Endothelial cell of umbilical vein (primary cell): ENCODE data around the gene ARID1B. TPM values are rescaled to one million over a fixed set of nuclear protein-coding genes. Genes with fewer than 3 reads are reported as not detected.

ENCODE experiments used
- BruUV-seq: library from RNA; stranded (reverse); fragments of 400-500 nt; replicated peaks from 2 replicates; lab custom pipeline; 2021; lab: Mats Ljungman, UMichigan
- CTCF ChIA-PET: fragments of 300-600, 350-600 bp; sonication (Branson Sonifier 250); formaldehyde crosslinking; loops from one replicate; lab custom pipeline; 2021; ENCODE audit warnings: antibody characterized with exemption, inconsistent platforms; lab: Charles Lee
- POLR2A ChIA-PET: fragments of 300-600, 350-600 bp; sonication (Branson Sonifier 250); formaldehyde crosslinking; loops from one replicate; lab custom pipeline; 2021; ENCODE audit warnings: antibody characterized with exemption, inconsistent platforms; lab: Charles Lee
- DNase-seq: peaks from one replicate; pipeline ENCODE4 v3.0.0-alpha.2; 2011; ENCODE audit warnings: low read depth, low spot score
- FAIRE-seq: peaks from 2 replicates; lab custom pipeline; 2011; peaks lifted over from hg19 to GRCh38; lab: Jason Lieb, UNC
- H2AFZ ChIP-seq: 2 replicates; pipeline ENCODE4 v1.6.0; 2012; ENCODE audit warnings: low read depth, low read length, control low read depth, inconsistent platforms
- H3K27ac ChIP-seq: 2 replicates; pipeline ENCODE4 v1.5.1; 2011; ENCODE audit warnings: low read depth, mild to moderate bottlenecking, control low read depth, low read length, moderate library complexity; ENCODE audit not compliant: insufficient read depth
- H3K27me3 ChIP-seq, 2 experiments: 2 replicates each; pipeline versions ENCODE4 v1.6.0 to v1.6.1; 2011; ENCODE audit warnings: low read length in 2 of 2, mixed read lengths in 1 of 2; ENCODE audit not compliant: control insufficient read depth in 2 of 2, insufficient read depth in 2 of 2
- H3K36me3 ChIP-seq, 2 experiments: 2 replicates in 1 of 2; 3 replicates in 1 of 2; pipeline ENCODE4 v1.5.1; 2011; ENCODE audit warnings: low read length in 2 of 2, mild to moderate bottlenecking in 1 of 2, moderate library complexity in 1 of 2; ENCODE audit not compliant: control insufficient read depth in 2 of 2, insufficient read depth in 2 of 2; ENCODE audit errors: extremely low read depth in 1 of 2
- H3K4me1 ChIP-seq: 3 replicates; pipeline ENCODE4 v1.5.1; 2011; ENCODE audit warnings: mild to moderate bottlenecking, low read length; ENCODE audit not compliant: control insufficient read depth, insufficient read depth; ENCODE audit errors: extremely low read depth
- H3K4me2 ChIP-seq: 2 replicates; pipeline ENCODE4 v1.6.1; 2011; ENCODE audit warnings: low read length, control low read depth, mixed read lengths; ENCODE audit not compliant: insufficient read depth
- H3K4me3 ChIP-seq, 3 experiments: fragments of 200-600 bp in 1 of 3; sonication (generic), shearing (Covaris generic) in 1 of 3; replicated peaks in 1 of 3; 2 replicates each; pipeline ENCODE4 v1.5.1; 2011 to 2016; ENCODE audit warnings: control low read depth in 3 of 3, low read length in 3 of 3, mild to moderate bottlenecking in 2 of 3, inconsistent platforms in 1 of 3, low read depth in 1 of 3, moderate library complexity in 1 of 3; ENCODE audit not compliant: insufficient read depth in 1 of 3
- H3K79me2 ChIP-seq: 2 replicates; pipeline ENCODE4 v1.6.0; 2012; ENCODE audit warnings: low read length, inconsistent platforms; ENCODE audit not compliant: control insufficient read depth, insufficient read depth
- H3K9ac ChIP-seq: replicated peaks from 2 replicates; pipeline ENCODE3; 2011; ENCODE audit warnings: low read length, control low read depth; ENCODE audit not compliant: insufficient read depth; ENCODE audit errors: extremely low read depth
- H3K9me1 ChIP-seq: replicated peaks from 3 replicates; pipeline ENCODE4 v1.6.0; 2011; ENCODE audit warnings: mild to moderate bottlenecking, low read length; ENCODE audit not compliant: control insufficient read depth, insufficient read depth; ENCODE audit errors: extremely low read depth
- H3K9me3 ChIP-seq: replicated peaks from 2 replicates; pipeline ENCODE4 v1.5.1; 2012; ENCODE audit warnings: low read length, inconsistent platforms; ENCODE audit not compliant: control insufficient read depth, insufficient read depth
- H4K20me1 ChIP-seq: replicated peaks from 2 replicates; pipeline ENCODE3; 2011; ENCODE audit warnings: mild to moderate bottlenecking, low read length; ENCODE audit not compliant: control insufficient read depth, insufficient read depth; ENCODE audit errors: extremely low read depth
- CTCF ChIP-seq, 2 donors: IDR thresholded peaks; 1 replicate in 1 of 2; 2 replicates in 1 of 2; pipeline ENCODE4 v1.5.1; 2011; ENCODE audit warnings: low read length in 2 of 2, mild to moderate bottlenecking in 2 of 2, moderate library complexity in 2 of 2, control low read depth in 1 of 2, inconsistent platforms in 1 of 2, low read depth in 1 of 2; ENCODE audit not compliant: insufficient read depth in 1 of 2; ENCODE audit errors: extremely low read depth in 1 of 2
- EZH2 ChIP-seq: IDR thresholded peaks from 2 replicates; pipeline ENCODE4 v1.6.1; 2012; ENCODE audit warnings: borderline replicate concordance, low read depth, mild to moderate bottlenecking, moderate library complexity, low read length, inconsistent platforms; ENCODE audit not compliant: severe bottlenecking
- FOS ChIP-seq: IDR thresholded peaks from 2 replicates; pipeline ENCODE4 v1.6.1; 2011; ENCODE audit warnings: mild to moderate bottlenecking, low read length, moderate library complexity, borderline replicate concordance; ENCODE audit not compliant: insufficient read depth
- GATA2 ChIP-seq: IDR thresholded peaks from 2 replicates; pipeline ENCODE4 v1.7.0; 2011; ENCODE audit warnings: low read depth, mild to moderate bottlenecking, moderate library complexity, mixed read lengths, low read length; ENCODE audit not compliant: insufficient read length, insufficient read depth
- JUN ChIP-seq: IDR thresholded peaks from 2 replicates; pipeline ENCODE4 v1.6.1; 2011; ENCODE audit warnings: borderline replicate concordance, low read depth; ENCODE audit not compliant: insufficient read length, insufficient read depth
- MAX ChIP-seq: IDR thresholded peaks from 2 replicates; pipeline ENCODE4 v1.6.1; 2011; ENCODE audit not compliant: insufficient read depth, insufficient read length
- MYC ChIP-seq: IDR thresholded peaks from one replicate; pipeline ENCODE4 v1.6.1; 2011; ENCODE audit warnings: mild to moderate bottlenecking, low read depth, low read length
- POLR2A ChIP-seq: IDR thresholded peaks from 2 replicates; pipeline ENCODE4 v1.6.1; 2012; ENCODE audit warnings: low read depth, mild to moderate bottlenecking, control low read depth, low read length
- POLR2AphosphoS5 ChIP-seq: IDR thresholded peaks from 2 replicates; pipeline ENCODE4 v1.6.1; 2012; ENCODE audit warnings: low read depth, mild to moderate bottlenecking, control low read depth, low read length, moderate library complexity; ENCODE audit not compliant: insufficient read depth
- dilution Hi-C: fragments of 300-500 bp; cut with MboI; formaldehyde crosslinking; loops from one replicate; pipeline ENCODE4 v1.15.0; 2019; ENCODE audit warnings: low sequenced_read_pairs; ENCODE audit not compliant: extremely low pct_ligation_motif_present
- intact Hi-C: fragments of 100-400 bp; cut with micrococcal nuclease; formaldehyde crosslinking; loops from one replicate; pipeline ENCODE4 v1.10.0; 2022
- polyA plus RNA-seq, 4 experiments: library from polyadenylated mRNA; depleted of rRNA in 3 of 4; stranded (reverse) in 3 of 4; unstranded in 1 of 4; fragments of >200 nt; gene quantifications; 2 replicates each; pipeline versions ENCODE4 v1.2.1 to v1.2.3, GENCODE V29; 2011 to 2012; ENCODE audit warnings: missing spikeins in 1 of 4
- total RNA-seq: library from RNA; stranded (reverse); gene quantifications from 2 replicates; pipeline ENCODE4 v1.2.3, GENCODE V29; 2021

The ARID1B gene
- total and polyA plus RNA-seq, 2 donors (not counting 3 experiments of a cell fraction or from before 2014, with no cell fraction given): 21.8 to 89.5 TPM

GRCh38 chr6:156771761-156772160 lies 5.4 kb upstream of the ARID1B start:
- no peak for DNase-seq
- CTCF ChIA-PET: interaction anchor here (2.1 kb wide), 1 partner anchor 20 kb away, joined by 6 read pairs; no protein-coding TSS in a partner anchor
- TF ChIP-seq POLR2AphosphoS5: no peak
- TF ChIP-seq GATA2: no peak
- TF ChIP-seq FOS: no peak
- no peak for TF ChIP-seq JUN
- no peak for TF ChIP-seq POLR2A
- TF ChIP-seq CTCF (IDR thresholded peaks at IDR 0.05; ENCODE audit: extremely low read depth in 1 of 2, insufficient read depth in 1 of 2, low read depth in 1 of 2, low read length in 2 of 2): no peak
- TF ChIP-seq EZH2: no peak
- no peak for TF ChIP-seq MAX
- TF ChIP-seq MYC: no peak
- Histone ChIP-seq H3K9me1 (no peaks in the 10 kb centered on the region), H3K27me3 (no peaks in the 10 kb centered on the region), H2AFZ (no peak overlapping the region), H3K36me3 (no peaks in the 10 kb centered on the region), H3K4me3 (no peak overlapping the region), H3K27ac (no peak overlapping the region), H3K9me3 (no peaks in the 10 kb centered on the region), H3K9ac (no peak overlapping the region), H4K20me1 (no peaks in the 10 kb centered on the region), H3K4me1 (peaks cover 17% of the 10 kb centered on the region), H3K4me2 (no peak overlapping the region), H3K79me2 (peaks cover 5% of the 10 kb centered on the region)
- POLR2A ChIA-PET: no interaction called here
- no peak for FAIRE-seq
- no TSS peak for BruUV-seq
- intact Hi-C loops (no loop called here), dilution Hi-C loops (no loop called here)
